Measurements from ENCODE around the gene KCNMB1.

GRCh38 chr5:170414786-170415185 is 25.6 kb upstream of the KCNMB1 start:
- TF ChIP-seq POLR2AphosphoS5 (IDR thresholded peaks at IDR 0.05), result no peak
- TF ChIP-seq CTCF (IDR thresholded peaks at IDR 0.05), result no peak
- no peak for TF ChIP-seq POLR2A (IDR thresholded peaks at IDR 0.05)
- no peak for TF ChIP-seq EP300 (IDR thresholded peaks at IDR 0.05)
